Nephron progenitor cell (in vitro differentiated cells): ENCODE results near the gene PXN.

Source experiments
- DNase-seq: peaks from one replicate; pipeline ENCODE4 v3.0.0; 2021
- H3K27ac Mint-ChIP-seq: 2 replicates; pipeline ENCODE4 v1.8.0; 2021; ENCODE audit warnings: mild to moderate bottlenecking, moderate library complexity, mixed read lengths
- H3K27me3 Mint-ChIP-seq: 2 replicates; pipeline ENCODE4 v1.8.0; 2021; ENCODE audit warnings: mild to moderate bottlenecking, low read depth, mixed read lengths; ENCODE audit not compliant: poor library complexity
- H3K36me3 Mint-ChIP-seq: 2 replicates; pipeline ENCODE4 v1.8.0; 2021; ENCODE audit warnings: low read depth, mixed read lengths
- H3K4me1 Mint-ChIP-seq: 2 replicates; pipeline ENCODE4 v1.8.0; 2021; ENCODE audit warnings: mixed read lengths
- H3K4me3 Mint-ChIP-seq: 2 replicates; pipeline ENCODE4 v1.8.0; 2021; ENCODE audit warnings: mild to moderate bottlenecking, moderate library complexity, mixed read lengths
- H3K9me3 Mint-ChIP-seq: 2 replicates; pipeline ENCODE4 v1.8.0; 2021; ENCODE audit warnings: mild to moderate bottlenecking, moderate library complexity, mixed read lengths
- CTCF ChIP-seq: fragments of 200-600 bp; sonication (generic); IDR thresholded peaks from 2 replicates; pipeline ENCODE4 v1.5.0; 2021; ENCODE audit warnings: antibody characterized with exemption

PXN gene

GRCh38 chr12:120170631-120171030 is 94.9 kb downstream of the PXN start:
- no peak for DNase-seq
- Mint-ChIP-seq H3K27me3 (no peaks in the 10 kb centered on the region), H3K36me3 (peaks cover 60% of the 10 kb centered on the region)

GRCh38 chr12:120169946-120170345 is 95.6 kb downstream of the PXN start:
- H3K27me3 Mint-ChIP-seq, result no peaks in the 10 kb centered on the region
- TF ChIP-seq CTCF, result no peak
- H3K27ac Mint-ChIP-seq, result no peak overlapping the region
- peaks cover 53% of the 10 kb centered on the region for H3K36me3 Mint-ChIP-seq
- H3K4me1 Mint-ChIP-seq, result no peaks in the 10 kb centered on the region
- DNase-seq, result no peak
- no peak overlapping the region for H3K4me3 Mint-ChIP-seq
- H3K9me3 Mint-ChIP-seq, result no peaks in the 10 kb centered on the region

More at GRCh38 chr12:120170631-120171030, 94.9 kb downstream of the PXN start:
- TF ChIP-seq CTCF, result no peak
- Mint-ChIP-seq H3K4me1 (no peaks in the 10 kb centered on the region), H3K9me3 (no peaks in the 10 kb centered on the region), H3K27ac (no peak overlapping the region), H3K4me3 (no peak overlapping the region)

GRCh38 chr12:120168337-120168736 is 97.2 kb downstream of the PXN start:
- Mint-ChIP-seq H3K9me3 (no peaks in the 10 kb centered on the region), H3K27me3 (no peaks in the 10 kb centered on the region), H3K36me3 (peaks cover 51% of the 10 kb centered on the region), H3K27ac (peak overlapping the region; percentile 66), H3K4me3 (no peak overlapping the region), H3K4me1 (no peaks in the 10 kb centered on the region)
- TF ChIP-seq CTCF, result no peak
- DNase-seq, result no peak

GRCh38 chr12:120167529-120168095 is 97.9 kb downstream of the PXN start:
- H3K27me3 Mint-ChIP-seq, result no peaks in the 10 kb centered on the region
- peaks cover 48% of the 10 kb centered on the region for H3K36me3 Mint-ChIP-seq

GRCh38 chr12:120164293-120164692 is 101.2 kb downstream of the PXN start:
- Mint-ChIP-seq H3K27ac (no peak overlapping the region), H3K36me3 (peaks cover 60% of the 10 kb centered on the region), H3K27me3 (no peaks in the 10 kb centered on the region), H3K9me3 (no peaks in the 10 kb centered on the region), H3K4me3 (no peak overlapping the region), H3K4me1 (no peaks in the 10 kb centered on the region)
- no peak for DNase-seq
- no peak for TF ChIP-seq CTCF

More at GRCh38 chr12:120167529-120168095, 97.9 kb downstream of the PXN start:
- H3K4me3 Mint-ChIP-seq, result no peak overlapping the region
- H3K27ac Mint-ChIP-seq, result peak overlapping the region; percentile 88
- DNase-seq, result no peak
- no peaks in the 10 kb centered on the region for H3K9me3 Mint-ChIP-seq
- H3K4me1 Mint-ChIP-seq, result no peaks in the 10 kb centered on the region
- no peak for TF ChIP-seq CTCF

- Mint-ChIP-seq H3K36me3 (peaks cover 61% of the 10 kb centered on the region), H3K27ac (no peak overlapping the region), H3K4me3 (no peak overlapping the region), H3K9me3 (no peaks in the 10 kb centered on the region), H3K4me1 (no peaks in the 10 kb centered on the region), H3K27me3 (no peaks in the 10 kb centered on the region)
- no peak for DNase-seq
- no peak for TF ChIP-seq CTCF
These were observed 102.8 kb downstream of the PXN start for GRCh38 chr12:120162763-120163162.
